HepG2 (cell line): ENCODE data around the gene ZDHHC9. TPM values are rescaled to one million over a fixed set of nuclear protein-coding genes. Genes with fewer than 3 reads are reported as not detected.

Experiments
- ATAC-seq: fragments of 200-7000 bp; cut with Tn5 transposase; 3 replicates; pipeline ENCODE4 v1.9.1; 2020; ENCODE audit warnings: mild to moderate bottlenecking, moderate library complexity
- BruUV-seq: library from RNA; stranded (reverse); fragments of 400-500 nt; replicated peaks from 2 replicates; lab custom pipeline; 2021; lab: Mats Ljungman, UMichigan
- CTCF ChIA-PET: fragments of 300-600 bp; formaldehyde crosslinking; extraction: SDS; loops from one replicate; lab custom pipeline; 2021; ENCODE audit warnings: low total read pairs, inconsistent platforms, low intra/inter-chr PET ratio; lab: Yijun Ruan, JAX
- POLR2A ChIA-PET: fragments of 350-600 bp; sonication (Branson Sonifier 250); formaldehyde crosslinking; loops from one replicate; lab custom pipeline; 2020; ENCODE audit warnings: antibody characterized with exemption, inconsistent platforms; lab: Yijun Ruan, JAX
- DNase-seq: peaks from one replicate; pipeline ENCODE4 v3.0.0-alpha.2; 2015; ENCODE audit warnings: low spot score
- FAIRE-seq: peaks from 3 replicates; lab custom pipeline; 2011; peaks lifted over from hg19 to GRCh38; lab: Jason Lieb, UNC
- H2AFZ ChIP-seq: one replicate; pipeline ENCODE4 v1.6.1; 2011; ENCODE audit warnings: low read length, inconsistent platforms
- H3K27ac ChIP-seq: fragments of 300-600 bp; 3 replicates; pipeline ENCODE4 v1.8.0; 2011; ENCODE audit warnings: mixed run types, mild to moderate bottlenecking, mixed read lengths, low read length, inconsistent platforms; ENCODE audit not compliant: insufficient read depth; ENCODE audit errors: extremely low read length
- H3K27me3 ChIP-seq, 2 experiments: fragments of 200-600 bp in 1 of 2; 2 replicates in 1 of 2; 3 replicates in 1 of 2; pipeline versions ENCODE4 v1.6.0 to v1.8.0; 2011; ENCODE audit warnings: low read length in 2 of 2, mild to moderate bottlenecking in 2 of 2, moderate library complexity in 2 of 2, inconsistent platforms in 1 of 2; ENCODE audit not compliant: insufficient read depth in 2 of 2, control insufficient read depth in 1 of 2
- H3K36me3 ChIP-seq, 2 experiments: fragments of 200-600 bp in 1 of 2; replicated peaks in 1 of 2; 2 replicates in 1 of 2; 3 replicates in 1 of 2; pipeline versions ENCODE4 v1.5.1 to v1.8.0; 2011; ENCODE audit warnings: low read length in 2 of 2, inconsistent platforms in 1 of 2; ENCODE audit not compliant: insufficient read depth in 2 of 2, control insufficient read depth in 1 of 2
- H3K4me1 ChIP-seq: 2 replicates; pipeline ENCODE4 v1.5.1; 2012; ENCODE audit warnings: low read length, inconsistent platforms; ENCODE audit not compliant: insufficient read depth
- H3K4me2 ChIP-seq: 2 replicates; pipeline ENCODE4 v1.6.0; 2011; ENCODE audit warnings: low read depth, low read length, inconsistent platforms
- H3K4me3 ChIP-seq, 3 experiments: fragments of 200-600 bp in 1 of 3; sonication (generic), shearing (Covaris generic) in 1 of 3; replicated peaks in 1 of 3; 2 replicates each; pipeline ENCODE4 v1.5.1; 2011 to 2016; ENCODE audit warnings: low read length in 3 of 3, inconsistent platforms in 2 of 3, low read depth in 2 of 3, mild to moderate bottlenecking in 2 of 3, control low read depth in 1 of 3, mixed read lengths in 1 of 3; ENCODE audit not compliant: insufficient read depth in 1 of 3
- H3K79me2 ChIP-seq: one replicate; pipeline ENCODE4 v1.6.1; 2011; ENCODE audit warnings: low read length, inconsistent platforms; ENCODE audit not compliant: insufficient read depth
- H3K9ac ChIP-seq: 2 replicates; pipeline ENCODE4 v1.6.0; 2011; ENCODE audit warnings: mild to moderate bottlenecking, low read depth, low read length, inconsistent platforms; ENCODE audit not compliant: insufficient read depth
- H3K9me3 ChIP-seq: 2 replicates; pipeline ENCODE4 v1.5.1; 2012; ENCODE audit warnings: mild to moderate bottlenecking, low read length
- H4K20me1 ChIP-seq: 2 replicates; pipeline ENCODE4 v1.6.0; 2011; ENCODE audit warnings: inconsistent platforms, mild to moderate bottlenecking, low read length, moderate library complexity; ENCODE audit not compliant: insufficient read depth
- ARID2 ChIP-seq: sonication (generic); formaldehyde crosslinking; IDR thresholded peaks from 2 replicates; pipeline ENCODE4 v1.8.1; 2022; ENCODE audit warnings: mild to moderate bottlenecking, missing genetic modification reagents, borderline replicate concordance
- DMAP1 ChIP-seq: IDR thresholded peaks from 2 replicates; pipeline ENCODE4 v1.6.1; 2016
- MED13 ChIP-seq: sonication (generic); formaldehyde crosslinking; IDR thresholded peaks from 2 replicates; pipeline ENCODE4 v1.5.0; 2020; ENCODE audit warnings: missing genetic modification reagents
- NR1H2 ChIP-seq: sonication (generic); formaldehyde crosslinking; IDR thresholded peaks from 2 replicates; pipeline ENCODE4 v1.8.1; 2022; ENCODE audit warnings: low read depth, missing genetic modification reagents, borderline replicate concordance
- ZFP41 ChIP-seq: sonication (generic); formaldehyde crosslinking; IDR thresholded peaks from 2 replicates; pipeline ENCODE4 v1.4.0; 2020; ENCODE audit warnings: mild to moderate bottlenecking, missing genetic modification reagents, borderline replicate concordance
- ZNF563 ChIP-seq: sonication (generic); formaldehyde crosslinking; IDR thresholded peaks from 2 replicates; pipeline ENCODE4 v1.8.0; 2022; ENCODE audit warnings: mild to moderate bottlenecking, moderate library complexity, missing genetic modification reagents
- ZNF564 ChIP-seq: sonication (generic); formaldehyde crosslinking; IDR thresholded peaks from 2 replicates; pipeline ENCODE4 v1.8.1; 2023; ENCODE audit warnings: mild to moderate bottlenecking, missing genetic modification reagents
- ZNF761 ChIP-seq: sonication (generic); formaldehyde crosslinking; conservative IDR thresholded peaks from 2 replicates; pipeline ENCODE4 v1.4.0; 2020; ENCODE audit warnings: mild to moderate bottlenecking, missing genetic modification reagents
- WGBS: methylation state at CpG from one replicate; pipeline ENCODE4 v1.1.6; 2017; ENCODE audit warnings: low lambda C conversion rate; 5-methylcytosine and 5-hydroxymethylcytosine counted together
- in situ Hi-C: cut with HindIII; loops from 2 replicates; pipeline ENCODE4 v1.10.0; 2017; ENCODE audit warnings: low pct_unique_long_range_greater_than_20kb; ENCODE audit not compliant: extremely low pct_ligation_motif_present
- intact Hi-C: fragments of 100-400 bp; cut with micrococcal nuclease; formaldehyde crosslinking; loops from one replicate; pipeline ENCODE4 v1.10.0; 2022; ENCODE audit not compliant: unreplicated experiment
- polyA plus RNA-seq, 8 experiments: library from polyadenylated mRNA; depleted of rRNA in 3 of 8; stranded (reverse) in 7 of 8; unstranded in 1 of 8; fragments of >200 nt; fragmentation: Illumina TruSeq in 4 of 8; extraction: Trizol in 4 of 8; gene quantifications; 2 replicates each; pipeline versions ENCODE4 v1.2.1 to v1.2.3, GENCODE V29; 2011 to 2016; ENCODE audit warnings: low read depth in 4 of 8, missing spikeins in 1 of 8, mixed read lengths in 1 of 8; ENCODE audit not compliant: insufficient read depth in 1 of 8
- total RNA-seq, 5 experiments: library from RNA; depleted of rRNA; stranded (reverse); fragments of >200 nt; fragmentation: Illumina TruSeq; extraction: Trizol; gene quantifications; 2 replicates each; pipeline ENCODE4 v1.2.3, GENCODE V29; 2016; ENCODE audit warnings: low read depth in 1 of 5
- TF ChIP-seq, protein P1 (sequence below): sonication (generic); formaldehyde crosslinking; IDR thresholded peaks from 2 replicates; pipeline ENCODE4 v1.4.0; 2020; ENCODE audit warnings: mild to moderate bottlenecking, missing genetic modification reagents
- TF ChIP-seq, protein P2 (sequence below): sonication (generic); formaldehyde crosslinking; IDR thresholded peaks from 2 replicates; pipeline ENCODE4 v1.5.1; 2020; ENCODE audit warnings: mild to moderate bottlenecking, missing genetic modification reagents, moderate library complexity
- TF ChIP-seq, protein P3 (sequence below): sonication (generic); formaldehyde crosslinking; IDR thresholded peaks from 2 replicates; pipeline ENCODE4 v1.4.0; 2020; ENCODE audit warnings: missing genetic modification reagents

The ZDHHC9 gene
- total and polyA plus RNA-seq, 2 of the 13 experiments (the other 11 are each of a cell fraction or from before 2014, with no cell fraction given), result 28.3 to 53.1 TPM

DNA sequence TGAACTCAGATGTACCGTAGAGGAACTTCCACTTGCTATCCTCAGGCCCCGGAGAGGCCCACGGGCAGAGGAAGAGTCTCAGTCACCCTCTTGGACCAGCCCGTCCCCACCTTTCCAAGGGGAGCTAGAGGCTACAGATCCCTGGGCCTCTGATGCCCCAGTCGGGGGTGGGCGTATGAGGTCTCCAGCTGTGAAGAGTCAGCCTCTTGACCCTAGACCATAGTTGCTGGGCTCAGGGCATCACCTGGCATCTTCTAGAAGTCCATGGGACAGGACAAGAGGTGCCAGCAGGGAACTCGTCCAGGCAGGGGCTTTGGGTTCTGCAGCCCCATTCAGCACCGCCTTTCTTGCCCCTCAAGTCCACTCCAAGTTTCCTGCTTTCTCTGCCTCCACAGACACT lies 52.4 kb downstream of the ZDHHC9 start:
- DNase-seq (no peak), ATAC-seq (no peak), FAIRE-seq (no peak)
- peaks cover 3% of the 10 kb centered on the region; the same call in 1 of the 2 replicates for H3K4me1 ChIP-seq
- CTCF ChIA-PET, result no interaction called here
- no peak overlapping the region for H3K9ac ChIP-seq
- no peak overlapping the region for H2AFZ ChIP-seq
- in situ Hi-C loops, result no loop called here
- no peak overlapping the region for H3K4me3 ChIP-seq
- intact Hi-C loops, result no loop called here
- 40% methylated on average over 1 of the region's 8 CpGs for WGBS
- H3K4me2 ChIP-seq, result no peak overlapping the region
- no peaks in the 10 kb centered on the region for H3K27me3 ChIP-seq
- POLR2A ChIA-PET, result no interaction called here
- H3K79me2 ChIP-seq, result no peaks in the 10 kb centered on the region
- no peaks in the 10 kb centered on the region for H4K20me1 ChIP-seq
- H3K36me3 ChIP-seq, result no peaks in the 10 kb centered on the region
- H3K27ac ChIP-seq, result no peak overlapping the region
- no peaks in the 10 kb centered on the region for H3K9me3 ChIP-seq
- no TSS peak for BruUV-seq
- no peak for TF ChIP-seq MED13 (CRISPR knock-in tag)
- TF ChIP-seq, protein P1, sequence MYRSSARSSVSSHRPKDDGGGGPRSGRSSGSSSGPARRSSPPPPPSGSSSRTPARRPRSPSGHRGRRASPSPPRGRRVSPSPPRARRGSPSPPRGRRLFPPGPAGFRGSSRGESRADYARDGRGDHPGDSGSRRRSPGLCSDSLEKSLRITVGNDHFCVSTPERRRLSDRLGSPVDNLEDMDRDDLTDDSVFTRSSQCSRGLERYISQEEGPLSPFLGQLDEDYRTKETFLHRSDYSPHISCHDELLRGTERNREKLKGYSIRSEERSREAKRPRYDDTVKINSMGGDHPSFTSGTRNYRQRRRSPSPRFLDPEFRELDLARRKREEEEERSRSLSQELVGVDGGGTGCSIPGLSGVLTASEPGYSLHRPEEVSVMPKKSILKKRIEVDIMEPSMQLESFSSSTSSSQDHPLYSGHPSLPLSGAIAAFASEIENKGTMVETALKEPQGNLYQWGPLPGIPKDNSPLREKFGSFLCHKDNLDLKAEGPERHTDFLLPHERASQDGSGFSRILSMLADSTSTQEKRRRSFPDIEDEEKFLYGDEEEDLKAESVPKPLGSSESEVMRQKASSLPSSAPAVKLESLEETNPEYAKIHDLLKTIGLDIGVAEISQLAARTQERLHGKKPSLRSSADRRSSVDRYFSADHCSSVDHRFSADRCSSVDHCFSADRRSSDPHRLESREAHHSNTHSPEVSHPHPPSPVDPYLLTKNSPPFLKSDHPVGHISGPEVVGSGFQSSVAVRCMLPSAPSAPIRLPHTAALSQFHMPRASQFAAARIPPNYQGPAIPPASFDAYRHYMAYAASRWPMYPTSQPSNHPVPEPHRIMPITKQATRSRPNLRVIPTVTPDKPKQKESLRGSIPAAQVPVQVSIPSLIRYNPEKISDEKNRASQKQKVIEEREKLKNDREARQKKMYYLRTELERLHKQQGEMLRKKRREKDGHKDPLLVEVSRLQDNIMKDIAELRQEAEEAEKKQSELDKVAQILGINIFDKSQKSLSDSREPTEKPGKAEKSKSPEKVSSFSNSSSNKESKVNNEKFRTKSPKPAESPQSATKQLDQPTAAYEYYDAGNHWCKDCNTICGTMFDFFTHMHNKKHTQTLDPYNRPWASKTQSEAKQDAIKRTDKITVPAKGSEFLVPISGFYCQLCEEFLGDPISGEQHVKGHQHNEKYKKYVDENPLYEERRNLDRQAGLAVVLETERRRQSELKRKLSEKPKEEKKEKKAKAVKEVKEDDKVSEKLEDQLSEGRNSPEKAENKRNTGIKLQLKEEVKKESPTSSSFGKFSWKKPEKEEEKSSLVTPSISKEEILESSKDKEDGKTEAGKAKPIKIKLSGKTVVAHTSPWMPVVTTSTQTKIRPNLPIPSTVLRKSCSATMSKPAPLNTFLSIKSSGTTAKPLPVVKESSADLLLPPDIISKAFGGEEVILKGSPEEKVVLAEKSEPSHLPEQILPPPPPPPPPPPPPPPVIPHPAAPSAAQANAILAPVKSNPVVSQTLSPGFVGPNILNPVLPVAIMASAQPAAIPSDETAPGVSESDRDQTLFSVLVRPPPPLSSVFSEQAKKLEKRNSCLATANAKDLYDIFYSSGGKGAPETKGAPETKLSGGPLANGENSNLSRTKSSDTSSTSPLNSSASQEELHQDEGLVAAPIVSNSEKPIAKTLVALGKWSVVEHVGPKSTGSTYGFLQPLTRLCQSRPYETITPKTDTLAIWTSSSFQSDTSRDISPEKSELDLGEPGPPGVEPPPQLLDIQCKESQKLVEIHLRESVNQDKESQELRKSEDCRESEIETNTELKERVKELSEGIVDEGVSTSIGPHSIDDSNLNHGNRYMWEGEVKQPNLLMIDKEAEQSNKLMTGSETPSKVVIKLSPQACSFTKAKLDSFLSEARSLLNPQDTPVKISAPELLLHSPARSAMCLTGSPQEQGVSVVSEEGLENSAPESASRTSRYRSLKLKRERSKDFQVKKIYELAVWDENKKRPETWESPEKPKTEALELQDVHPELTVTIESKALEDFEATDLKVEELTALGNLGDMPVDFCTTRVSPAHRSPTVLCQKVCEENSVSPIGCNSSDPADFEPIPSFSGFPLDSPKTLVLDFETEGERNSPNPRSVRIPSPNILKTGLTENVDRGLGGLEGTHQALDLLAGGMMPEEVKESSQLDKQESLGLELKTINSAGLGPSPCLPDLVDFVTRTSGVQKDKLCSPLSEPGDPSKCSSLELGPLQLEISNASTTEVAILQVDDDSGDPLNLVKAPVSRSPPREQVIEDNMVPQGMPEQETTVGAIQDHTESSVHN, result no peak
- TF ChIP-seq NR1H2 (CRISPR knock-in tag), result no peak
- TF ChIP-seq ZNF761, result no peak
- no peak for TF ChIP-seq ZNF564 (CRISPR knock-in tag)
- TF ChIP-seq, protein P2, sequence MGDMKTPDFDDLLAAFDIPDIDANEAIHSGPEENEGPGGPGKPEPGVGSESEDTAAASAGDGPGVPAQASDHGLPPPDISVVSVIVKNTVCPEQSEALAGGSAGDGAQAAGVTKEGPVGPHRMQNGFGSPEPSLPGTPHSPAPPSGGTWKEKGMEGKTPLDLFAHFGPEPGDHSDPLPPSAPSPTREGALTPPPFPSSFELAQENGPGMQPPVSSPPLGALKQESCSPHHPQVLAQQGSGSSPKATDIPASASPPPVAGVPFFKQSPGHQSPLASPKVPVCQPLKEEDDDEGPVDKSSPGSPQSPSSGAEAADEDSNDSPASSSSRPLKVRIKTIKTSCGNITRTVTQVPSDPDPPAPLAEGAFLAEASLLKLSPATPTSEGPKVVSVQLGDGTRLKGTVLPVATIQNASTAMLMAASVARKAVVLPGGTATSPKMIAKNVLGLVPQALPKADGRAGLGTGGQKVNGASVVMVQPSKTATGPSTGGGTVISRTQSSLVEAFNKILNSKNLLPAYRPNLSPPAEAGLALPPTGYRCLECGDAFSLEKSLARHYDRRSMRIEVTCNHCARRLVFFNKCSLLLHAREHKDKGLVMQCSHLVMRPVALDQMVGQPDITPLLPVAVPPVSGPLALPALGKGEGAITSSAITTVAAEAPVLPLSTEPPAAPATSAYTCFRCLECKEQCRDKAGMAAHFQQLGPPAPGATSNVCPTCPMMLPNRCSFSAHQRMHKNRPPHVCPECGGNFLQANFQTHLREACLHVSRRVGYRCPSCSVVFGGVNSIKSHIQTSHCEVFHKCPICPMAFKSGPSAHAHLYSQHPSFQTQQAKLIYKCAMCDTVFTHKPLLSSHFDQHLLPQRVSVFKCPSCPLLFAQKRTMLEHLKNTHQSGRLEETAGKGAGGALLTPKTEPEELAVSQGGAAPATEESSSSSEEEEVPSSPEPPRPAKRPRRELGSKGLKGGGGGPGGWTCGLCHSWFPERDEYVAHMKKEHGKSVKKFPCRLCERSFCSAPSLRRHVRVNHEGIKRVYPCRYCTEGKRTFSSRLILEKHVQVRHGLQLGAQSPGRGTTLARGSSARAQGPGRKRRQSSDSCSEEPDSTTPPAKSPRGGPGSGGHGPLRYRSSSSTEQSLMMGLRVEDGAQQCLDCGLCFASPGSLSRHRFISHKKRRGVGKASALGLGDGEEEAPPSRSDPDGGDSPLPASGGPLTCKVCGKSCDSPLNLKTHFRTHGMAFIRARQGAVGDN (CRISPR knock-in tag), result no peak
- TF ChIP-seq ARID2 (CRISPR knock-in tag), result no peak
- no peak for TF ChIP-seq DMAP1 (CRISPR knock-in tag)
- no peak for TF ChIP-seq ZNF563 (CRISPR knock-in tag)
- TF ChIP-seq, protein P3, sequence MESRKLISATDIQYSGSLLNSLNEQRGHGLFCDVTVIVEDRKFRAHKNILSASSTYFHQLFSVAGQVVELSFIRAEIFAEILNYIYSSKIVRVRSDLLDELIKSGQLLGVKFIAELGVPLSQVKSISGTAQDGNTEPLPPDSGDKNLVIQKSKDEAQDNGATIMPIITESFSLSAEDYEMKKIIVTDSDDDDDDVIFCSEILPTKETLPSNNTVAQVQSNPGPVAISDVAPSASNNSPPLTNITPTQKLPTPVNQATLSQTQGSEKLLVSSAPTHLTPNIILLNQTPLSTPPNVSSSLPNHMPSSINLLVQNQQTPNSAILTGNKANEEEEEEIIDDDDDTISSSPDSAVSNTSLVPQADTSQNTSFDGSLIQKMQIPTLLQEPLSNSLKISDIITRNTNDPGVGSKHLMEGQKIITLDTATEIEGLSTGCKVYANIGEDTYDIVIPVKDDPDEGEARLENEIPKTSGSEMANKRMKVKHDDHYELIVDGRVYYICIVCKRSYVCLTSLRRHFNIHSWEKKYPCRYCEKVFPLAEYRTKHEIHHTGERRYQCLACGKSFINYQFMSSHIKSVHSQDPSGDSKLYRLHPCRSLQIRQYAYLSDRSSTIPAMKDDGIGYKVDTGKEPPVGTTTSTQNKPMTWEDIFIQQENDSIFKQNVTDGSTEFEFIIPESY (CRISPR knock-in tag), result no peak
- no peak for TF ChIP-seq ZFP41 (CRISPR knock-in tag)
